Loucy (cell line): Measurements from ENCODE around the gene GALNT10.

Experiments
- EZH2phosphoT487 ChIP-seq: fragments of 200-600 bp; IDR thresholded peaks from 2 replicates; pipeline ENCODE4 v1.6.1; 2018; ENCODE audit warnings: antibody characterized with exemption, mild to moderate bottlenecking, moderate library complexity, borderline replicate concordance
- TF ChIP-seq, protein P1 (sequence below): fragments of 200-600 bp; sonication (generic); conservative IDR thresholded peaks from 2 replicates; pipeline ENCODE4 v1.5.1; 2014; ENCODE audit warnings: mild to moderate bottlenecking, antibody characterized with exemption, low read length

DNA sequence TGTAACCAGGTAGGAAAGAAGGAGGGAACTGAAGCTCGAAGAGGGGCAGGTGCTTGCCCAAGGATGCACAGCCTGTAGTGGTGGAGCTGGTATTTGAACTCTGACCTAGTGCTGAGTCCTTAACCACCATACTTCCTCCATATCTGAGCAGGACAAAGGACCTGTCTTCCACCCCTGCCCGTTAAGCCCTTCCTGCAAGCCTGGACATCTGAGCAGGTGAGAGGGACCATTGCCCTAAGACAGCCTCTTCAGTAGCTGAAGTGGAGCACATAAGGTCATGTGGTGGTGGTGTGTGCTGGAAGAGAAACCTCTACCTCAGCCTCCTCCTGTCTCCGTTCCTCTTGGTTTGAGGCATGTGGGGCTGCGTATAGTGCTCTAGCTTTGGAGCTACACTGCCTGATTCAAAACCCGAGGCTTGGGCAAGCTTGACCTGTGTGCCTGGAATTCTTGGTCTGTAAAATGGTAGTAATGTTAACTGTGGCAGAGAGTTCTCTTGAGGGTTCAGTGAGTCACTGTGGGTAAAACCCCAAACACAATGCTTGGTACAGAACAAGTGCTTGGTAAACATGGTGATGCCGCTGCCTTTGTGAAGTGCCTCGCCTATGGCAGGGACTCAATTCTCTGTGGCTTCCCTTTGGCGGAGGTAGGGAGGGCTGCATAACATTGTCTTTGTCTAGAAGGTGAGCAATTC, 7.4 kb downstream of the GALNT10 start:
- TF ChIP-seq EZH2phosphoT487: no peak
- TF ChIP-seq, protein P1, sequence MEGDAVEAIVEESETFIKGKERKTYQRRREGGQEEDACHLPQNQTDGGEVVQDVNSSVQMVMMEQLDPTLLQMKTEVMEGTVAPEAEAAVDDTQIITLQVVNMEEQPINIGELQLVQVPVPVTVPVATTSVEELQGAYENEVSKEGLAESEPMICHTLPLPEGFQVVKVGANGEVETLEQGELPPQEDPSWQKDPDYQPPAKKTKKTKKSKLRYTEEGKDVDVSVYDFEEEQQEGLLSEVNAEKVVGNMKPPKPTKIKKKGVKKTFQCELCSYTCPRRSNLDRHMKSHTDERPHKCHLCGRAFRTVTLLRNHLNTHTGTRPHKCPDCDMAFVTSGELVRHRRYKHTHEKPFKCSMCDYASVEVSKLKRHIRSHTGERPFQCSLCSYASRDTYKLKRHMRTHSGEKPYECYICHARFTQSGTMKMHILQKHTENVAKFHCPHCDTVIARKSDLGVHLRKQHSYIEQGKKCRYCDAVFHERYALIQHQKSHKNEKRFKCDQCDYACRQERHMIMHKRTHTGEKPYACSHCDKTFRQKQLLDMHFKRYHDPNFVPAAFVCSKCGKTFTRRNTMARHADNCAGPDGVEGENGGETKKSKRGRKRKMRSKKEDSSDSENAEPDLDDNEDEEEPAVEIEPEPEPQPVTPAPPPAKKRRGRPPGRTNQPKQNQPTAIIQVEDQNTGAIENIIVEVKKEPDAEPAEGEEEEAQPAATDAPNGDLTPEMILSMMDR: no peak
